ENCODE measurements around the gene DAZAP2.

DAZAP2 gene, protein sequence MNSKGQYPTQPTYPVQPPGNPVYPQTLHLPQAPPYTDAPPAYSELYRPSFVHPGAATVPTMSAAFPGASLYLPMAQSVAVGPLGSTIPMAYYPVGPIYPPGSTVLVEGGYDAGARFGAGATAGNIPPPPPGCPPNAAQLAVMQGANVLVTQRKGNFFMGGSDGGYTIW

GRCh38 chr12:51238510-51239334 is at the start of gene DAZAP2:
Gene DAZAP2 (plus strand): TSS chr12:51238826. CDS start chr12:51238908, 82 bp downstream.
- peaks cover 14 to 21% of the 10 kb centered on the region in 2 donors for H3K4me1 ChIP-seq (ENCODE audit: control insufficient read depth in 1 of 2, insufficient read depth in 2 of 2, low read length in 2 of 2)
- H3K27ac ChIP-seq (ENCODE audit: low read depth, low read length) = peak within 1 kb of the TSS; percentile 100
- no peaks in the 10 kb centered on the region for H3K27me3 ChIP-seq (ENCODE audit: control insufficient read depth in 1 of 2, insufficient read depth in 2 of 2, low read length in 2 of 2)
- no peaks in the 10 kb centered on the region for H3K9me3 ChIP-seq (ENCODE audit: control insufficient read depth in 1 of 2, low read length in 2 of 2)
- peak within 1 kb of the TSS; percentile 92 to 100 for H3K4me3 ChIP-seq (ENCODE audit: low read depth in 1 of 2, low read length in 2 of 2)
- H3K36me3 ChIP-seq (ENCODE audit: control insufficient read depth in 1 of 2, insufficient read depth in 2 of 2, low read length in 2 of 2) = peaks cover 26 to 35% of the 10 kb centered on the region in 2 donors
- H3K9ac ChIP-seq (ENCODE audit: low read depth in 1 of 2, low read length in 2 of 2) = peak within 1 kb of the TSS; percentile 100

DNA sequence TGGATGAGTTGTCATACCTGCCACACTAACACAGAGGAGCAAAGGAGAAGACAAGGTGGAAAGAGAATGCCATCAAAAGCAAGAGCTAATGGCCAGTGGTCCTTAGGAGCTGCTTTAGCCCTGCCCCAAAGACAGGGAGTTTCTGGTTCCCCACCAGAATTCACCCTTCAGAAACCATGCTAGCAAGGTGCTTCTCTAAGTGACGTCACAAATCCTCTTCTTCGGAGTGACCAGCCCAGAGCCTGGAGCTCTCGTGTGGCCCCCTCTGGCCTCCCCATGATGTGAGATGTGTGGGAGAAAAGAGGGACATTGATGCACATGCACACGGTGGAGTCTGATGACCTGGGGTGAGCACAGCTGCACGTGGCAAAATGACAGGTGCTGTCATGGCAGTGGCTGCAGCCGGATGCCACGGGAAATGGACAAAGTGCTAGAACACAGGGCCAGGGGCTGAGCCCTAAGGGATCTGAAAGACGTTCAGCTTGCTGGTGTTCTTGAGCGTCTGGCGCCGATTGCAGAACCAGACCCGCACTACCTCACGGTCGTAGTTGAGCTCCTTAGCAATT is 48.8 kb upstream of the DAZAP2 start:
- Histone ChIP-seq H3K4me3 (ENCODE audit: low read depth in 1 of 2, low read length in 2 of 2) (no peak overlapping the region), H3K9me3 (ENCODE audit: control insufficient read depth in 1 of 2, low read length in 2 of 2) (no peaks in the 10 kb centered on the region), H3K4me1 (ENCODE audit: control insufficient read depth in 1 of 2, insufficient read depth in 2 of 2, low read length in 2 of 2) (no peaks in the 10 kb centered on the region), H3K27me3 (ENCODE audit: control insufficient read depth in 1 of 2, insufficient read depth in 2 of 2, low read length in 2 of 2) (no peaks in the 10 kb centered on the region), H3K9ac (ENCODE audit: low read depth in 1 of 2, low read length in 2 of 2) (no peak overlapping the region), H3K27ac (ENCODE audit: low read depth, low read length) (no peak overlapping the region), H3K36me3 (ENCODE audit: control insufficient read depth in 1 of 2, insufficient read depth in 2 of 2, low read length in 2 of 2) (no peaks in the 10 kb centered on the region)

- no peaks in the 10 kb centered on the region for H3K4me1 ChIP-seq (ENCODE audit: control insufficient read depth in 1 of 2, insufficient read depth in 2 of 2, low read length in 2 of 2)
Measured at GRCh38 chr12:51190820-51191219, 47.8 kb upstream of the DAZAP2 start.

GRCh38 chr12:51191516-51192283 is 46.9 kb upstream of the DAZAP2 start:
- Histone ChIP-seq H3K9ac (ENCODE audit: low read depth in 1 of 2, low read length in 2 of 2) (no peak overlapping the region), H3K9me3 (ENCODE audit: control insufficient read depth in 1 of 2, low read length in 2 of 2) (no peaks in the 10 kb centered on the region), H3K4me3 (ENCODE audit: low read depth in 1 of 2, low read length in 2 of 2) (no peak overlapping the region), H3K27me3 (ENCODE audit: control insufficient read depth in 1 of 2, insufficient read depth in 2 of 2, low read length in 2 of 2) (no peaks in the 10 kb centered on the region), H3K27ac (ENCODE audit: low read depth, low read length) (no peak overlapping the region), H3K36me3 (ENCODE audit: control insufficient read depth in 1 of 2, insufficient read depth in 2 of 2, low read length in 2 of 2) (no peaks in the 10 kb centered on the region), H3K4me1 (ENCODE audit: control insufficient read depth in 1 of 2, insufficient read depth in 2 of 2, low read length in 2 of 2) (no peaks in the 10 kb centered on the region)

More at GRCh38 chr12:51190820-51191219, 47.8 kb upstream of the DAZAP2 start:
- Histone ChIP-seq H3K9me3 (ENCODE audit: control insufficient read depth in 1 of 2, low read length in 2 of 2) (no peaks in the 10 kb centered on the region), H3K27ac (ENCODE audit: low read depth, low read length) (no peak overlapping the region), H3K4me3 (ENCODE audit: low read depth in 1 of 2, low read length in 2 of 2) (no peak overlapping the region), H3K27me3 (ENCODE audit: control insufficient read depth in 1 of 2, insufficient read depth in 2 of 2, low read length in 2 of 2) (no peaks in the 10 kb centered on the region), H3K36me3 (ENCODE audit: control insufficient read depth in 1 of 2, insufficient read depth in 2 of 2, low read length in 2 of 2) (no peaks in the 10 kb centered on the region), H3K9ac (ENCODE audit: low read depth in 1 of 2, low read length in 2 of 2) (no peak overlapping the region)

GRCh38 chr12:51192284-51192671 is 46.3 kb upstream of the DAZAP2 start:
- Histone ChIP-seq H3K27me3 (ENCODE audit: control insufficient read depth in 1 of 2, insufficient read depth in 2 of 2, low read length in 2 of 2) (no peaks in the 10 kb centered on the region), H3K27ac (ENCODE audit: low read depth, low read length) (no peak overlapping the region), H3K4me3 (ENCODE audit: low read depth in 1 of 2, low read length in 2 of 2) (no peak overlapping the region), H3K4me1 (ENCODE audit: control insufficient read depth in 1 of 2, insufficient read depth in 2 of 2, low read length in 2 of 2) (no peaks in the 10 kb centered on the region), H3K36me3 (ENCODE audit: control insufficient read depth in 1 of 2, insufficient read depth in 2 of 2, low read length in 2 of 2) (no peaks in the 10 kb centered on the region), H3K9me3 (ENCODE audit: control insufficient read depth in 1 of 2, low read length in 2 of 2) (no peaks in the 10 kb centered on the region), H3K9ac (ENCODE audit: low read depth in 1 of 2, low read length in 2 of 2) (no peak overlapping the region)

DNA sequence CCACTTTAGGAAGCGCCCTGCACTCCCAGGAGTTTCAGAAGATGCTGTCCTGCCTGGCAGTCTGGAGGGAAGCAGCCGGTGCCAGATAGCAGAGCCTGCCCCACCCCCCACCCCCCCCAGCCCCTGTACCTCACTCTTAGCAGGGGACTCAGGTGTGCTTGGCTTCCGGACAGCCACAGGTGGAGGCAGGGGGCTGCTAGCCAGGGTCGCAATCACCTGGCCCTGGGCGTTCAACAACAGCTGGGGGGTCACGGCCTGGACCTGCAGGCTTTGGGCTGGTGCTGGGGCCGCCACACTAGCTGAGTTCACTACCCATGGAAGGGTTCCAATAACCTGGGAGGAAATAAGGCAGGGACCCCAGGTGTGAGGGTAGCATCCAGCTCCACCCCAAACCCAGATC is 42.8 kb upstream of the DAZAP2 start:
- Histone ChIP-seq H3K4me3 (ENCODE audit: low read depth in 1 of 2, low read length in 2 of 2) (no peak overlapping the region), H3K9me3 (ENCODE audit: control insufficient read depth in 1 of 2, low read length in 2 of 2) (no peaks in the 10 kb centered on the region), H3K27me3 (ENCODE audit: control insufficient read depth in 1 of 2, insufficient read depth in 2 of 2, low read length in 2 of 2) (no peaks in the 10 kb centered on the region), H3K27ac (ENCODE audit: low read depth, low read length) (no peak overlapping the region), H3K36me3 (ENCODE audit: control insufficient read depth in 1 of 2, insufficient read depth in 2 of 2, low read length in 2 of 2) (no peaks in the 10 kb centered on the region), H3K4me1 (ENCODE audit: control insufficient read depth in 1 of 2, insufficient read depth in 2 of 2, low read length in 2 of 2) (no peaks in the 10 kb centered on the region), H3K9ac (ENCODE audit: low read depth in 1 of 2, low read length in 2 of 2) (no peak overlapping the region)

DNA sequence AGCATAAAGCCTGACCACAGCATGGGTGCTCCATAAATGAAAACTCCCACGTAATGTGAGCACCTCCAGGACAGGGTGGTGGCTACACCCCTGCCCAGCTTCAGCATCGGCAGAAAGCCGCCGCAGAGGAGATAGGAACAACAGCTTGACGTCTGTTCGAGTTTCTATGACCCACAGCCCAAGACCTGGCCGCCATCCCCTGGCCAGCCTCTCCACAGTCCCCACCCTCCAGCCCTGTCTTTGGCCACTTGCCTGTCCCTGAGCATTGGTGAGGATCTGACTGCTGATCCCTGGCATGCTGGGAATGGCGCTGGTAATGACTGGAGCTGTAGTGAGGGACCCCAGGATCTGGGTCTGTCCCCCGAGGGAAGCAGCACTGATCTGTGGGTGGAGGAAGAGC is 42.1 kb upstream of the DAZAP2 start:
- H3K9ac ChIP-seq (ENCODE audit: low read depth in 1 of 2, low read length in 2 of 2) = no peak overlapping the region
- H3K36me3 ChIP-seq (ENCODE audit: control insufficient read depth in 1 of 2, insufficient read depth in 2 of 2, low read length in 2 of 2) = no peaks in the 10 kb centered on the region
- no peaks in the 10 kb centered on the region for H3K9me3 ChIP-seq (ENCODE audit: control insufficient read depth in 1 of 2, low read length in 2 of 2)
- H3K4me3 ChIP-seq (ENCODE audit: low read depth in 1 of 2, low read length in 2 of 2) = no peak overlapping the region
- no peak overlapping the region for H3K27ac ChIP-seq (ENCODE audit: low read depth, low read length)
- no peaks in the 10 kb centered on the region for H3K27me3 ChIP-seq (ENCODE audit: control insufficient read depth in 1 of 2, insufficient read depth in 2 of 2, low read length in 2 of 2)
- H3K4me1 ChIP-seq (ENCODE audit: control insufficient read depth in 1 of 2, insufficient read depth in 2 of 2, low read length in 2 of 2) = no peaks in the 10 kb centered on the region

DNA sequence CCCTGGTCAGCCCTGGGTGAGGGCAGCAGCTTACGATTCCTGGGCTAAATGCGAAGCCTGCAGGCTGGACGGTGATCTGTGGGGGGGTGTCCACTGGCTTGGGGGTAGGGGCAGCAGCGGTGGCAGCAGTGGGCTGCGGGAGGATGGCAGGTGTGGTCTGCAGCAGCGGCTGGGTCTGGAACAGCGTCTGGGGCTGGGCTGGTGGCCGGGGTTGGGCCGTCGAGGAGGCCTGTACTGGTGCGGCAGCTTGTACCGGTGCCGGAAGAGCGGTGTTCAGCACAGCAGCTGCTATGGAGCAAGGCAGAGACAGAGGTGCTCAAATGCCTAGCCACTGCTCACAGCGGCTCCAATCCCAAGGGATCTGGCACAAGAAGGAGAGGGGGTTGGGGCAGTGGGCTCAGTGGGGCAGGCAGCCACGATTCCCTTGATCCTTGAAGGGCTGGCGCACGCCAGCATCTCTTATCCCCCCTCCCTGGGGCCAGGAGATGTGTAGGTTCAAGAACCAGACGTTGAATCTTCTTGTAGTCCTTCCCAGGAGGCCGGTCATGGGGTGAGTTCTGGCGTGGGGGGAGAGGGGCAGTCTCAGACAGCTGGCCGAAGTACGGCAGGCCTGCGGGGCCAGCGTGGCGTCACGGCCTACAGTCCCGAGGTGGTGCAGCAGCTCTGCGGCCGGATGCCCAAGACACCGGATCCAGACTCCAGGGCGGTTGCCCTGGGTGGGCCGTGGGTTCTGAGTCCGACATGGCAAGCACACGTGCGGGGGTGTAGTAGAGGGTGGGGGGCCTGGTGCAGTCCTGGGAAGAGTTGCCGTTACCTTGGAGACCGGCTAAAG is 40.7 kb upstream of the DAZAP2 start:
- Histone ChIP-seq H3K27me3 (ENCODE audit: control insufficient read depth in 1 of 2, insufficient read depth in 2 of 2, low read length in 2 of 2) (no peaks in the 10 kb centered on the region), H3K9ac (ENCODE audit: low read depth in 1 of 2, low read length in 2 of 2) (no peak overlapping the region), H3K4me1 (ENCODE audit: control insufficient read depth in 1 of 2, insufficient read depth in 2 of 2, low read length in 2 of 2) (no peaks in the 10 kb centered on the region), H3K27ac (ENCODE audit: low read depth, low read length) (no peak overlapping the region), H3K36me3 (ENCODE audit: control insufficient read depth in 1 of 2, insufficient read depth in 2 of 2, low read length in 2 of 2) (no peaks in the 10 kb centered on the region), H3K9me3 (ENCODE audit: control insufficient read depth in 1 of 2, low read length in 2 of 2) (no peaks in the 10 kb centered on the region), H3K4me3 (ENCODE audit: low read depth in 1 of 2, low read length in 2 of 2) (no peak overlapping the region)

- H3K9me3 ChIP-seq (ENCODE audit: control insufficient read depth in 1 of 2, low read length in 2 of 2) = no peaks in the 10 kb centered on the region
- no peak overlapping the region for H3K4me3 ChIP-seq (ENCODE audit: low read depth in 1 of 2, low read length in 2 of 2)
- H3K9ac ChIP-seq (ENCODE audit: low read depth in 1 of 2, low read length in 2 of 2) = no peak overlapping the region
- no peaks in the 10 kb centered on the region for H3K4me1 ChIP-seq (ENCODE audit: control insufficient read depth in 1 of 2, insufficient read depth in 2 of 2, low read length in 2 of 2)
- no peaks in the 10 kb centered on the region for H3K36me3 ChIP-seq (ENCODE audit: control insufficient read depth in 1 of 2, insufficient read depth in 2 of 2, low read length in 2 of 2)
- no peaks in the 10 kb centered on the region for H3K27me3 ChIP-seq (ENCODE audit: control insufficient read depth in 1 of 2, insufficient read depth in 2 of 2, low read length in 2 of 2)
- H3K27ac ChIP-seq (ENCODE audit: low read depth, low read length) = no peak overlapping the region
Measured at GRCh38 chr12:51198568-51199365, 39.9 kb upstream of the DAZAP2 start.

Measured in duodenal mucosa (tissue), 2 donors.